Activated T-cell treated with anti-CD3 and anti-CD28 coated beads for 24 hours (primary cell): ENCODE results near the gene FLAD1.

ENCODE experiments used
- DNase-seq: peaks from one replicate; pipeline ENCODE4 v3.0.0-alpha.2; 2020; ENCODE audit warnings: low read depth

Gene FLAD1

GRCh38 chr1:155004352-155005075 is 21.4 kb downstream of the FLAD1 start:
- no peak for DNase-seq

GRCh38 chr1:155005076-155006011 is 22.2 kb downstream of the FLAD1 start:
- no peak for DNase-seq

DNA sequence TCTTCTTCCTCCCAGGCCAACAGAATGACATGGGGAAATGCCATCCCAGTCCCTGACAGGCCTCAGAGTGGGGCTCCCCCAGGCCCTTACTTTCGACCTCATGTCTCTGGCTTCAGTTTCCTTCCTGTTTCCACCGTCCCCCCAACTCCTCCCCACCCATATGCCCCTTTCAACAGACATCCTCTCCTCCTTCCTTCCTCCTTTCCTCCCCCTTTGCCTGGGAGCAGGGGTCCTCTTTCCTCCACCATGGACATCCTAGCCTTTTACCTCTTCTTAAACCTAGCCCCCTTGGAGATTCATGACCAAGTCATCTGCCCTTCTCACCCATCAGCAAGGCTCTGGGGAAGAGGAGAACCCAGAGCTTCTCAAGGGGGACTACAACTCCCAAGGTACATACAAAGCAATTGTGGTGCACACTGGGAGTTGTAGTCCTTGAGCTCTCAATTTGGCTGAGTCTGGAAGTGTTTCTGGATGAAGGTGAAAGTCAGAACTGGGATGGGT is 23.5 kb downstream of the FLAD1 start:
- DNase-seq: no peak

DNA sequence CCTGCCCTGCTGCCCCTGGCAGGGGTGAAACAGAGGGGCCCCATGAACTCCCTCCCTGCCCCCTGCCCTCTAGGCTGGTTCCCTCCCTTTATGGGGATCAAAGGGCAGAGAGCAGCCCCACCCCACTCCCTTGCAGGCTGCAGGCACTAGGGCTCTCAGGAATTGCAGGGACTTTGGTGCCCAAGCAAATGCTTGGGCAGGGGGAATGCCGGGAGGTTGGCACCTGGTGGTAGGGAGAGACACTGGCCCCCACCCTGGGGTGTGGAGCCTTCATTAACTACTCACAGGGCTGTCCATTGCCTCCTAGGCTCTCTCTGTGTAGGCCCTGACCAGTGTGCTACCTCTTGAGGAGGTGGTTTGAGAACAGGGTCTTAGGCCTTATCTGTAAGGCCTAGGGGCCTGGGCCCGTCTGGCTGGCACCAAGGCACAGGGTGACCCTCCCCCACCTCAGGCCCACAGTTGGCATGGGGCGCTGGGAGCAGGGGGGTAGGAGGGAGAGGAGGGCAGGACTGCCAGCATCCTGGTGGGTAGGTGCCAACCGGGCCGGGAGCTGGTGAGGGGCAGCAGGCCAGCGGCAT is 24.2 kb downstream of the FLAD1 start:
- DNase-seq: no peak

- DNase-seq: peak; percentile 44
Measured at GRCh38 chr1:155008015-155008941, 25.1 kb downstream of the FLAD1 start.

DNA sequence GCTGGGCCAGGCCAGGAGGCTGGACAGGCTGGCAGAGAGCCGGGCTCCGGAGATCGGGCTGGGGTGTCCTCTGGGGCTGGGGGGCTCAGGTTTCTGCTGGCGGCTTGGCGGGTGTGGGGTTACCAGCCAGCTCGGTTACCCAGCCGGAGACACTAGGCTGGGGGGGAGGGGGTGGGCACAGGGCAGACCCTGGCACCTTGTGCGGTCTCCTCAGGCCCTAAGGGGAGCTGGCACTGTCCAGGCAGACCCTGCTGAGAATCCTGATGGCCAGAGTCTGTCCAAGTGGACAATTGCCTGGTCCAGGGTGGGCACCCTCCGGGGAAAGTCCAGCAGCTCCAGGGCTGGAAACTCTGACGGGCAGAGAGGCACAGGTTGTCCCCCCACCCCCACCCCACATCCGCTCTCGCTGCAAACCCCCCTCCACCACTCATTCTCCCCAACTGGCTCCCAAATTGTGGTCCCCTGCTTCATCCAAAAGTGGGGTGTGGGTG is 26.1 kb downstream of the FLAD1 start:
- DNase-seq: no peak

DNA sequence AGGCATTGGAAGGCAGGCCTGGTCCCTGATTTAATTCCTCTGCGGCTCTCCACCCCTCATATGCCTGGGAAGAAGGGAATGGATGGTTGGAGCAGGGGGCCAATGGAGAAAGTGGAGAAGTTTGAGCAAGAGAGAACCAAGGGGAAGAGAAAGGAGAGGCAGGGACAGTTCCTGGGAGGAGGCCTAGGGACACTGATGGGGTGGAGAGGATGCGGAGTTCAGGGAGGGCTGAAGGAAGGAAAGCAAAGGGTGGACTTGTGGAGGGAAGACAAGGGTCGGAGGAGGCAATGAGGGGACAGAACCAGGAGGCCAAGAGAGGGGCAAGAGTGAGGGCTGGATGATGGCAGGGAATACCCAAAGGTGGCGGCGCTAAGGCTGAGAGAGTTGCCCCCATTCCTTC is 26.6 kb downstream of the FLAD1 start:
- DNase-seq: no peak

- DNase-seq: no peak
Measured at GRCh38 chr1:155010211-155010918, 27.2 kb downstream of the FLAD1 start.

GRCh38 chr1:155011004-155011416 is 27.9 kb downstream of the FLAD1 start:
- DNase-seq: no peak

DNA sequence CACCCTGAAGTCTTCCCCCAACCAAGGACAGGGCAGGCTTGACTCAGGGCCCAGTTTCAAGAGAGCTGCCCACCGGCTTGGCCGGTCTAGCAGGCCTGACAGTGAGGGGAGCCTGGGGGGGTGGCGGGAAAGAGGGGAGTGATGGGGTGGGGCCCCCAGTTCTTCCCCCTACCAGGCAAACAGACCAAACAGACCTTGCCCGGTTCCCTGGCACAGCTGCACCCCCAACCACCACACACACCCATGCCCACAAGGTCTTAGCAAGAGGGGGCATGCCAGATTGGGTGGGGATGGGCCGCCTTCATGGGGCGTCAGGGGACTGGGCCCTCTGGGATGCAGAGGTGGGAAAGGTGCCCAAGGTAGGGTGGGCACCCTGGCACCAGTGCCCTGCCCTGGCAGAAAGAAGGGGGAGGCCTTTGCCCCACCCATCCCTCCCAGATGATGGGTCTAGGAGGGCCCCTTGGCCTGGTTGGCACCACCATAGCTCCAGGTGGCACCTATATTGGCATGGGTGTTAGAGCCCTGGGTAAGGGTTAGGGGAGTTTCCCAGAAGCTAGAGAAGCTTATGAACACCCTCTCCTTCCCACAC is 28.4 kb downstream of the FLAD1 start:
- no peak for DNase-seq

GRCh38 chr1:155012026-155012546 is 28.9 kb downstream of the FLAD1 start:
- no peak for DNase-seq

- DNase-seq: no peak
Measured at GRCh38 chr1:155012776-155013602, 29.8 kb downstream of the FLAD1 start.

DNA sequence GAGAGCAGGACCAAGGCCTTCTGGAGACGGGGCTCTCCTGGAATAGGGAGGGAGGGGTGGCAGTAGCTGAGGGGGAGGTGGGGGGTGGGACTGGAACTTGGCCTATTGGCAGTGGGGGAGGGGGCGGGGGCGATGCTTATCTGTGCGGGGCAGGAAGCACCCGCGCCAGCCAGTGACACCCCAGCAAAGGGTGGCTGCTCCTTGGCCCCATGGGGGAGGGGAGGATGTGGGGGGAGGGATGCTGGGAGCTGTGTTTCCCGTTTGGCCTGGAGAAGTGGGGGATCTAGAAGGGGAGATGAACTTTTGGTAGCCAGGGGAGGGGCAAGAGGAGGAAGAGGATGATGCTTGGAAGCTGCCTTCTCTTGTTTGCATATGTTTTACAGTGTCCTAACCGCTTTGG is 30.5 kb downstream of the FLAD1 start:
- DNase-seq: no peak

DNA sequence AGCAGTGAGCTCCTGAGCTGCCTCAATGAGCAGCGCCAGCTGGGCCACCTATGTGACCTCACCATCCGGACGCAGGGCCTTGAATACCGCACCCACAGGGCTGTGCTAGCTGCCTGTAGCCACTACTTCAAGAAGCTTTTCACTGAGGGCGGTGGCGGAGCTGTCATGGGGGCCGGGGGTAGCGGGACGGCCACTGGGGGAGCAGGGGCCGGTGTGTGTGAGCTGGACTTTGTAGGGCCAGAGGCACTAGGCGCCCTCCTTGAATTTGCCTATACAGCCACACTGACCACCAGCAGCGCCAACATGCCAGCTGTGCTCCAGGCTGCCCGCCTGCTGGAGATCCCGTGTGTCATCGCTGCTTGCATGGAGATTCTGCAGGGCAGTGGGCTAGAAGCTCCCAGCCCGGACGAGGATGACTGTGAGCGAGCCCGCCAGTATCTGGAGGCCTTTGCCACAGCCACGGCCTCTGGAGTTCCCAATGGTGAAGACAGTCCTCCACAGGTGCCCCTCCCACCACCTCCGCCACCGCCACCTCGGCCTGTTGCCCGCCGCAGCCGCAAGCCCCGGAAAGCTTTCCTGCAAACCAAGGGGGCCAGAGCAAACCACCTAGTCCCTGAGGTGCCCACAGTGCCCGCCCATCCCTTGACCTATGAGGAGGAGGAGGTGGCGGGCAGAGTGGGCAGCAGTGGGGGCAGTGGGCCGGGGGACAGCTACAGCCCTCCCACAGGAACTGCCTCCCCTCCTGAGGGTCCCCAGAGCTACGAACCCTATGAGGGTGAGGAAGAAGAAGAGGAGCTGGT is 31.8 kb downstream of the FLAD1 start:
- DNase-seq: no peak

GRCh38 chr1:155015527-155016230 is 32.5 kb downstream of the FLAD1 start:
- DNase-seq: no peak

- DNase-seq: no peak
Measured at GRCh38 chr1:155016231-155016831, 33.2 kb downstream of the FLAD1 start.
